Activated T-cell treated with anti-CD3 and anti-CD28 coated beads, Interleukin-2, amount 50 U/mL, for 1 hour (primary cell): Measurements from ENCODE around the gene ITGB1.
"Not testable (repeated sequence)": the region's sequence is repeated elsewhere in the genome, so short reads cannot be mapped to it uniquely, and the experiment has no call there.

Source experiments
- DNase-seq: peaks from one replicate; pipeline ENCODE4 v3.0.0-alpha.2; 2020

ITGB1 gene

GRCh38 chr10:32929634-32930033, 28.4 kb downstream of the ITGB1 start:
- DNase-seq: no peak

- DNase-seq: no peak
These were observed 30.3 kb downstream of the ITGB1 start for GRCh38 chr10:32927750-32928149.

- no peak for DNase-seq
These were observed 34.2 kb downstream of the ITGB1 start for GRCh38 chr10:32923849-32924248.

GRCh38 chr10:32923134-32923533, 34.9 kb downstream of the ITGB1 start:
- DNase-seq: no peak

- no peak for DNase-seq
These were observed 35.9 kb downstream of the ITGB1 start for GRCh38 chr10:32922170-32922569.

- not testable (repeated sequence) for DNase-seq
These were observed 40.2 kb downstream of the ITGB1 start for GRCh38 chr10:32917817-32918216.

- DNase-seq: no peak
These were observed 46.6 kb downstream of the ITGB1 start for GRCh38 chr10:32911285-32912016.

GRCh38 chr10:32909970-32910369, 48.1 kb downstream of the ITGB1 start:
- not testable (repeated sequence) for DNase-seq

- no peak for DNase-seq
These were observed 48.6 kb downstream of the ITGB1 start for GRCh38 chr10:32909456-32909855.

GRCh38 chr10:32906595-32906994, 51.4 kb downstream of the ITGB1 start:
- no peak for DNase-seq

- DNase-seq: no peak
These were observed 52.6 kb downstream of the ITGB1 start for GRCh38 chr10:32905466-32905865.

GRCh38 chr10:32901815-32902214, 56.2 kb downstream of the ITGB1 start:
- no peak for DNase-seq

GRCh38 chr10:32895200-32895968, 62.6 kb downstream of the ITGB1 start:
- not testable (repeated sequence) for DNase-seq

GRCh38 chr10:32893916-32894664, 63.9 kb downstream of the ITGB1 start:
- no peak for DNase-seq

- DNase-seq: no peak
These were observed 64.6 kb downstream of the ITGB1 start for GRCh38 chr10:32893434-32893833.

GRCh38 chr10:32891261-32891660, 66.8 kb downstream of the ITGB1 start:
- DNase-seq: no peak

GRCh38 chr10:32890444-32890843, 67.6 kb downstream of the ITGB1 start:
- no peak for DNase-seq

GRCh38 chr10:32889631-32890212, 68.3 kb downstream of the ITGB1 start:
- DNase-seq: no peak

GRCh38 chr10:32888161-32888927, 69.7 kb downstream of the ITGB1 start:
- no peak for DNase-seq

- no peak for DNase-seq
These were observed 70.5 kb downstream of the ITGB1 start for GRCh38 chr10:32887481-32887880.

- DNase-seq: no peak
These were observed 76.0 kb downstream of the ITGB1 start for GRCh38 chr10:32882076-32882475.

- DNase-seq: no peak
These were observed 79.4 kb downstream of the ITGB1 start for GRCh38 chr10:32878646-32879045.
